ENCODE results near the gene RIC3. TPM values are rescaled to one million over a fixed set of nuclear protein-coding genes. Genes with fewer than 3 reads are reported as not detected.

Gene RIC3
- total and polyA plus RNA-seq, 2 donors (not counting 3 experiments of a cell fraction or from before 2014, with no cell fraction given) = not detected

DNA sequence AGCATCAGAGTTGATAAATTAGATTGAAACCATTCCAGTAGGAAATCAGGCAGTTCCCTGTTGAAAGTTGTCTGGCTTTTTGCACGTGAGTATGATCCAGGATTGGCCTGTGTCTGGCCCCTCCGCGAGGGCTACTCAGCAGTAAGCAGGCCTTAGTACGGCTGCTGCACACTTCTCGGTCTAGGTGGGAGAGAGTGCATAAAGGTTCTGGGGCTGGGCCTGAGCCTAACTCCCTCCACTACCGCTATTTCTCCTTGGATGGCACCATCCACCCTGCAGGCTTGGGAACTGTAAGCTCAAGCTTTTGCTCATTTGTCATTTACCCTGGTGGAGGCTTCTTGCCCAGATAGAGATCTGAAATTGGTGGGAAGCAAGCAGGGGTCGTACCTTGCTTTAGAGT is 65.9 kb downstream of the RIC3 start:
- intact Hi-C loops (cut with micrococcal nuclease) = no loop called here
- no peaks in the 10 kb centered on the region for H3K9me1 ChIP-seq (replicated peaks; ENCODE audit: control insufficient read depth, extremely low read depth, insufficient read depth, low read length)
- ChIA-PET CTCF (interaction anchor here (2.0 to 20.3 kb wide), 3 partner anchors 10 to 95 kb away, joined by 6 to 822 read pairs (median 528); no protein-coding TSS in a partner anchor), POLR2A (no interaction called here)
- no peaks in the 10 kb centered on the region for H4K20me1 ChIP-seq (replicated peaks; ENCODE audit: control insufficient read depth, extremely low read depth, insufficient read depth, low read length)
- dilution Hi-C loops (cut with MboI; ENCODE audit: extremely low pct_ligation_motif_present, low sequenced_read_pairs) = no loop called here
- BruUV-seq (replicated peaks) = no TSS peak
- FAIRE-seq (no peak), DNase-seq (ENCODE audit: low read depth, low spot score) (no peak)
- H3K79me2 ChIP-seq (ENCODE audit: control insufficient read depth, insufficient read depth, low read length) = no peaks in the 10 kb centered on the region
- no peak overlapping the region for H3K4me2 ChIP-seq (ENCODE audit: insufficient read depth, low read length)
- no peak overlapping the region for H3K9ac ChIP-seq (replicated peaks; ENCODE audit: extremely low read depth, insufficient read depth, low read length)
- H3K27me3 ChIP-seq (ENCODE audit: control insufficient read depth in 2 of 2, insufficient read depth in 2 of 2, low read length in 2 of 2) = no peaks in the 10 kb centered on the region
- TF ChIP-seq GATA2 (IDR thresholded peaks at IDR 0.05; ENCODE audit: insufficient read depth, insufficient read length, low read depth, low read length) = no peak
- no peak for TF ChIP-seq FOS (IDR thresholded peaks at IDR 0.05; ENCODE audit: borderline replicate concordance, insufficient read depth, low read length)
- no peak for TF ChIP-seq POLR2AphosphoS5 (IDR thresholded peaks at IDR 0.05; ENCODE audit: insufficient read depth, low read depth, low read length)
- no peak for TF ChIP-seq MYC (IDR thresholded peaks at IDR 0.05; ENCODE audit: low read depth, low read length)
- TF ChIP-seq, protein P1, sequence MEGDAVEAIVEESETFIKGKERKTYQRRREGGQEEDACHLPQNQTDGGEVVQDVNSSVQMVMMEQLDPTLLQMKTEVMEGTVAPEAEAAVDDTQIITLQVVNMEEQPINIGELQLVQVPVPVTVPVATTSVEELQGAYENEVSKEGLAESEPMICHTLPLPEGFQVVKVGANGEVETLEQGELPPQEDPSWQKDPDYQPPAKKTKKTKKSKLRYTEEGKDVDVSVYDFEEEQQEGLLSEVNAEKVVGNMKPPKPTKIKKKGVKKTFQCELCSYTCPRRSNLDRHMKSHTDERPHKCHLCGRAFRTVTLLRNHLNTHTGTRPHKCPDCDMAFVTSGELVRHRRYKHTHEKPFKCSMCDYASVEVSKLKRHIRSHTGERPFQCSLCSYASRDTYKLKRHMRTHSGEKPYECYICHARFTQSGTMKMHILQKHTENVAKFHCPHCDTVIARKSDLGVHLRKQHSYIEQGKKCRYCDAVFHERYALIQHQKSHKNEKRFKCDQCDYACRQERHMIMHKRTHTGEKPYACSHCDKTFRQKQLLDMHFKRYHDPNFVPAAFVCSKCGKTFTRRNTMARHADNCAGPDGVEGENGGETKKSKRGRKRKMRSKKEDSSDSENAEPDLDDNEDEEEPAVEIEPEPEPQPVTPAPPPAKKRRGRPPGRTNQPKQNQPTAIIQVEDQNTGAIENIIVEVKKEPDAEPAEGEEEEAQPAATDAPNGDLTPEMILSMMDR (IDR thresholded peaks at IDR 0.05; ENCODE audit: extremely low read depth in 1 of 2, insufficient read depth in 1 of 2, low read depth in 1 of 2, low read length in 2 of 2) = no peak
- TF ChIP-seq JUN (IDR thresholded peaks at IDR 0.05; ENCODE audit: borderline replicate concordance, insufficient read depth, insufficient read length, low read depth) = no peak
- TF ChIP-seq, protein P2, sequence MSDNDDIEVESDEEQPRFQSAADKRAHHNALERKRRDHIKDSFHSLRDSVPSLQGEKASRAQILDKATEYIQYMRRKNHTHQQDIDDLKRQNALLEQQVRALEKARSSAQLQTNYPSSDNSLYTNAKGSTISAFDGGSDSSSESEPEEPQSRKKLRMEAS (IDR thresholded peaks at IDR 0.05; ENCODE audit: insufficient read depth, insufficient read length) = no peak
- TF ChIP-seq POLR2A (IDR thresholded peaks at IDR 0.05; ENCODE audit: low read depth, low read length) = no peak
- TF ChIP-seq EZH2 (IDR thresholded peaks at IDR 0.05; ENCODE audit: borderline replicate concordance, low read depth, low read length, severe bottlenecking) = no peak
- no peak overlapping the region for H2AFZ ChIP-seq (ENCODE audit: low read depth, low read length)
- H3K36me3 ChIP-seq (ENCODE audit: control insufficient read depth in 2 of 2, extremely low read depth in 1 of 2, insufficient read depth in 2 of 2, low read length in 2 of 2) = no peaks in the 10 kb centered on the region
- H3K9me3 ChIP-seq (replicated peaks; ENCODE audit: control insufficient read depth, insufficient read depth, low read length) = no peaks in the 10 kb centered on the region
- no peaks in the 10 kb centered on the region for H3K4me1 ChIP-seq (ENCODE audit: control insufficient read depth, extremely low read depth, insufficient read depth, low read length)
- H3K4me3 ChIP-seq (replicated peaks in 1 of 3; ENCODE audit: insufficient read depth in 1 of 3, low read depth in 1 of 3, low read length in 3 of 3) = no peak overlapping the region
- H3K27ac ChIP-seq (ENCODE audit: insufficient read depth, low read depth, low read length) = no peak overlapping the region
